Activated gamma-delta T cell treated with Interleukin-2 at 50 U/mL for 16 hours (primary cell): ENCODE results near the gene MIOX.
A peak's percentile ranks its signal among the peaks of the same experiment; 100 is the strongest.
"Not testable (repeated sequence)": the region's sequence is repeated elsewhere in the genome, so short reads cannot be mapped to it uniquely, and the experiment has no call there.

Experiments used
- DNase-seq: peaks from one replicate; pipeline ENCODE4 v3.0.0-alpha.2; 2020

Gene MIOX

DNA sequence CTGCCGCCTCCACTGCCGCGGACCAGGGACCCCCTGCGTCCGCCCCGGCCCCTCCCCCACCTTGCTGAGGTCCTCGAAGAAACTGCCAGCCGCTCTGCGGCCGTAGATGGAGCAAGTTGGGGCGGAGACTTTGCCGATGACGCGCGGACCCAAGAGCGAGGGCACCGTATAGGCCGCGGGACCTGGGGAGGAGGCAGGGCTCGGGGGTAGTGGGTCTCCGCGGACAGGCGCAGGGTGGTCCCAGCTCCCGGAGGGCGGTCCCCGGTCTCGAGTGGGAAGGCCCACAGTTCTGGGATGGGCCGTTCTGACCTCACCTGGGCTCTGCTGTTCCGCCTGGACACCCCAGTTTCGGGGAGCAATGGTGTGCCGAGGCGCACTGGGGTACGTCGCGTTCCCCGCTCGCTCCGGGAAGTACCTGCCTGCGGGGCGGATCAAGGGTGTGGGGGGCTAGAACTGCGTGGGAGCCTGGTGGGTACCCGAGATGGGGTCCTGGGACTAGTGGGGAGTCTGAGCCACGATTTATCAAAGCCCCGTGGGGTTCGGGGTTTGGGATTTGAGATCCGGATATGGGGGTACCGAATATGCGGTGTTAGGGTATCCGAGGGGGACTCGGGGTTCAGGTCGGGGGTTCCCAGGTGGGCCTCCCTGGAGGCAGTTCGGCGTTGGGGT is 44.4 kb downstream of the MIOX start:
- peak; percentile 65 for DNase-seq

DNA sequence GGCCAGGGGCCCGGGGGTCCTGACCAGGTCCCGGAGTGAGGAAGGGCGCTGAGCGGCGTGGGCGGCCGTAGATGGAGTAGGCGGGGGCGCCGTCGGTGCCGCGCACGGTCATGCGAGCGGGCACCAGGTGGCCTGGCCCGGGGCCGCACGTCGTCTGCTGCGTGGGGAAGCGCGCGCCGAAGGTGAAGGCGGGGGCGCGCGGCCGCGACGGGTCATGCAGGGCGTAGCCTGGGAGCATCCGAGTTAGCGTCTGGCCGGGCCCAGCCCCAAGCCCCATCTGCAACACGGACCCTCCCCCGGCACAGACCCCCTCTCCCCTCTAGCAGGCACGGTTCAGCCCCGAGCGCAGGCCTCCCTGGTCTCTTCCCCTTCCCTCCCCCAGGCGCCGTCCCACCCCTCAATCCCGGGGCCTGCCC is 44.9 kb downstream of the MIOX start:
- peak; percentile 47 for DNase-seq

DNA sequence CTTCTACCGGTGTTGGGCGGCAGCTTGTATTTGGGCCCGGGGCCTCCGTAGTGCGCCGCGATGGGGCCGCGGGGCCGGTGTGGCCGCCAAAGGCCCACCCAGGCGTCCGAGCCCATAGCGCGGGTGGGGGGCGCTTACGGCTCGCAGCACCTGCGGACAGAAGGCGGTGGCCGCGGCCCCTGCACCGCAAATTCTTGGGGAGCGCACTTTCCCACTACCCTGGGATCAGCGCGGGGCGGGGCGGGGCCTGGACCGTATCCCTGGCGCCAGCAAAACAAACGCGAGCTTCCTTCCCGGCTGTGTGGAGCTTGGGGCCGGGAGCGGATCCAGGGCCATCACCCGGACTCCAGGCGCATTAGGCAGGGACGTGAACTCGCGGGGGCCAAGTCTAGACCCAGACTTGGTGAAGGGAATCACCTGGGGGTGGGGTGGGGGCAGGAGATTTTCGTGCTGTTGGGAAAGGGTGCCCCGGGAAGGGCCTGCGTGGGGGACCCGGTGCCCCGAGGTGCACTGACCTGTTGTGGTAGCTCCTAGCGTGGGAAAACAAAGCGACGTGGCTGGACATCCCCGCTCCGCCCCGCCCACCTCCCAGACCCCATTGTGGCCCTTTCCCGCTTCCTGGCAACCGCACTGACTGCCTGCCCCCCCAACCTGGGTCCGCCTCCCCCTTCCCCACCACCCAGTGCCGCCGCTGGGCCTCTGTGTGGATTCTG is 45.5 kb downstream of the MIOX start:
- DNase-seq = no peak

DNA sequence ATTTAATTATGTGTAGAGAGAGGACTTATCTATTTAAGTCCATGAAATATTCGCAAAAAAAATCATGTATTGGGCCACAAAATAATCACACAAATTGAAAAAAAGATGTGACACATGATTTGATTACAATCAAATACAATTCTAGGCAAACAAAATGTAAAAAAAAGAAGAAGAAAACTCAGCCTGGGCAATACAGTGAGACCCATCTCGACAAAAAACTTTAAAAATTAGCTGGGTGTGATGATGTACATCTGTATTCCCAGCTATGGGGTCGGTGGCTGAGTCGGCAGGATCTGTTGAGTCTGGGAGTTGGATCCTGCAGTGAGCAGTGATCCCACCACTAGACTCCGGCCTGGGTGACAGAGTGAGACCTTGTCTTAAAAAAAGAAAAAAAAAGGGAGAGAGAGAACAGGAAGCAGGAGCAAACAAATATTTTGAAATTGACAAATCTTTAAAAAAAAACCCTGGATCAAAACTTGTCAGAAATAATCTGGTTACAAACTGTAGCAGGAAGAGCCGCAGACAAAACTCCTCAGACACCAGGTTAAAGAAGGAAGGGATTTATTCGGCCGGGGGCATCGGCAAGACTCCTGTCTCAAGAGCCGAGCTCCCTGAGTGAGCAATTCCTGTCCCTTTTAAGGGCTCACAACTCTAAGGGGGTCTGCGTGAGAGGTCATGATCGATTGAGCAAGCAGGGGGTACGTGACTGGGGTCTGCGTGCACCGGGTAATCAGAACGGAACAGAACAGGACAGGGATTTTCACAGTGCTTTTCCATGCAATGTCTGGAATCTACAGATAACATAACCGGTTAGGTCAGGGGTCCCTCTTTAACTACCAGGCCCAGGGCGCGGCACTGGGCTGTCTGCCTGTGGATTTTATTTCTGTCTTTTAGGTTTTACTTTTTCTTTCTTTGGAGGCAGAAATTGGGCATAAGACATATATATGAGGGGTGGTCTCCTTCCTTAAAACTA is 46.5 kb downstream of the MIOX start:
- DNase-seq = no peak

DNA sequence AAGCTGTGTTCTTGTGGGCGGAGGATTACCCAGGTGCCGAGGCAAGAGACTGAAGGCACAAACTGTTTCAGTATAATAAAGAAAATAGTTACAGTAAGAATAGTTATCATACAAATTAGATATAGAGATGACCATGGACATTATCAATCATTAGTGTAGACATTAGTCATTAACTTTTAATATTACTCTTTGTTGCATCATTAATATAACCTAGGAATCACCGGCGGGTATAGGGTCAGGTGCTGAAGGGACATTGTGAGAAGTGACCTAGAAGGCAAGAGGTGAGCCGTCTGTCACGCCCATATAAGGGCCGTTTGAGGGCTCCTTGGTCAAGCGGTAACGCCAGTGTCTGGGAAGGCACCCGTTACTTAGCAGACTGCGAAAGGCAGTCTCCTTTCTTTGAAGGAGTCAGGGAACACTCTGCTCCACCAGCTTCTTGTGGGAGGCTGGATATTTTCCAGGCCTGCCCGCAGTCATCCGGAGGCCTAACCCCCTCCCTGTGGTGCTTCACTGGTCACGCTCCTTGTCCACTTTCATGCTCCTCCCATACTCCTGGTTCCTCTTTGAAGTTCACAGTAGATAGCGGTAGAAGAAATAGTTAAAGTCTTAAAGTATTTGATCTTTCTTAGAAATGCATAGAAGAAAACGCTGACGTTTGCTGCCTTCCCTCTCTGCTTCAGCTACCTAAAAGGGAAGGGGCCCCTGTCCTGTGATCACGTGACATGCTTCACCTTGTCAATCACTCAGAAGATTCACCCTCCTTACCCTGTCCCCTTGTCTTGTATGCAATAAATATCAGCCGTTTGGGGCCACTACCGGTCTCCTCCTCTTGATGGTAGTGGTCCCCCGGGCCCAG is 47.4 kb downstream of the MIOX start:
- DNase-seq = not testable (repeated sequence)

DNA sequence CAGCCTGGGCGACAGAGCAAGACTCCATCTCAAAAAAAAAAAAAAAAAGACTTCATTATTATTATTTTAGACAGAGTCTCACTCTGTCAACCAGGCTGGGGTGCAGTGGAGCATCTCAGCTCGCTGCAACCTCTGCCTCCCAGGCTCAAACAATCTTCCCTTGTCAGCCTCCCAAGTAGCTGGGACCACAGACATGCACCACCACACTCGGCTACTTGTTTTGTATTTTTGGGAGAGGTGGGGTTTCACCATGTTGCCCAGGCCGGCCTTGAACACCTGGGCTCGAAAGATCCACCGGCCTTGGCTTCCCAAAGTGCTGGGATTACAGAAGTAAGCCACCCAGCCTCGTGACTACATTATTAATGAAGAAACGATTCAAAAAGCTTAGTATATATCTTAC is 48.5 kb downstream of the MIOX start:
- no peak for DNase-seq

DNA sequence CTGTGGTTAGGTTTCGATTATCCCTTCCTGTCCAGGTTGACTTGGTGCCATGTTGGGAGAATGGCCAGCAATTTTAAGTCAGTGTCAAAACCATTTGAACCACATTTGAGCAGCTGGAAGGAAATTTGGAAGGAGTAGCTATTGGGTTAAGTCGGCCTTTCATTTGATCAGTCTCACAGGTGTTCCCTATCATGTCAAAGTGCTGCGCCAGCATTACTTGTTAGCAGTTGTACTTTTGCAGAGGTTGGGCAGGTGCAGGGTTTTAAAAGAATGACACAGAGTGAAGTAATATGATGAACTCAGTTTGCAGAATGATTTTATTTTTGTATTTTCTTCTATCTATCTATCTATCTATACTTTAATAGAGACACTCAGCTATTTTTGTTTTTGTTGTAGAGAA is 49.6 kb downstream of the MIOX start:
- no peak for DNase-seq

DNA sequence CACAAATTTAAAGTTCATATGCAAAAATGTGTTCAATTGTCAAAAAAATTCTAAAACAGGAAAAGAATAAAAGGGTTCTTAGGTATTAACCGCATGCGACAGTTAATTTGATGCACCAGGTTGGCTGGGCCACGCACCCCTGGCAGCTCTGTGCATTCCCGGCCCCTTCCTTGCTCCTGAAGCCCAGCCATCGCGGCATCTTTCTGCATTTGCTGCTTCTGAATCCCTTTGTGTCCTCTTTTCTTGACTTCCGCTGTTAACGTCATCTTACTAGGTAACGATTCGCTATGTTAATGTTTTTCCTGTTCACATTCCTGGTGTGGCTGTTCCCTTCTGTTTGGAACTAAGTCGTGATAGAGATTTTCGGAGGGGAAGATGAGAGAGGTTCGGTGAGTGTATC is 51.1 kb downstream of the MIOX start:
- DNase-seq = no peak
